ENCODE results near the gene GRAMD2B.

Gene GRAMD2B

GRCh38 chr5:126483156-126483555, 59.9 kb downstream of the GRAMD2B start:
- no peak for DNase-seq

- DNase-seq = no peak
These were observed 61.0 kb downstream of the GRAMD2B start for GRCh38 chr5:126484253-126484652.

DNA sequence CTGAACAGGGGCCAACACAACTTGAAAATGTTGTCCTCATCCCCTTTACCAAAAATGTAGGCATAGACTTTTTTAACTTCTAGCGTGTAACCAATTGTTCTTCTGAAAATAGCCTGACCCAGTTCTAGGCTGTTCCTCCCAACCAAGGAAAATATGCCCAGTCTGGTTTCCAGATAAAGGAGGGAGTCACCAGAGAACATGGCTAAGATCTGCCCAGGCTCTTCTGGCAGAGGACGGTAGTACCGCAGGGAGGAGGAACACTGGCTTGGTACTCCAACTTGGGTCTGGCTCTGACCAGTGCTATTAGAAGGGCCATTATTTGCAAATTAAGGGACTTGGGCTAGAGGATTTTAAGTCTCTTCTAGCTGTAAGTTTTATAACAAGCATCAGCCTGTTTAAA, 63.1 kb downstream of the GRAMD2B start:
- DNase-seq = no peak

GRCh38 chr5:126487596-126487995, 64.4 kb downstream of the GRAMD2B start:
- no peak for DNase-seq

DNA sequence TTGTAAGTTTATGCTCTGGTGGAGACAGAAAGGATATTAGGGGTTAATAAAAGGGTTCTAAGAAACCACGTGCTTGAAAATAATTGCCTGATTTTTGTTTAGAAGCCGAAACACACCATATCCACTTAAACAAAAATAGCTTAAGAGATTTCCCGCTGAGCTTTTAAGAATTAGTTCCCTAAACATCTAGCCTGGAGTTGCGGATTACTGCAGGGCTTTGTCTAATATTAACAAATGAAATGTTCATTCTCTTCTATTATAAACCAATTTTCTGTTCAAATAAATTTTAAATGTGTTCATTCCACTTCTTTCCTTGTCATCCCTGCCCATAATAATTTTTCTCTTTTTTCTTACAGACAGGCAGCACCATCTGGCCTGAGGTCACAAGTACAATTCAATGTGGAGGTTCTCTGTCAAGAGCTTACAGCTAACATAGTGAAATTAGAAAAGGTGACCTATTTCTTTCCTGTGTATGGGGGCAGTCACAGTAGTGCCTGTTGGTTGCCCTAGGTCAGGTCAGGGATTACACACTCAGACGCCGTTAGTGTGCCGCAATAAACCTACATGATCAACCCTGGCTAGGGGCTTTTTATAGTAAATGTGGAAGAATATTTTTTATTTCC, 65.3 kb downstream of the GRAMD2B start:
- no peak for DNase-seq

DNA sequence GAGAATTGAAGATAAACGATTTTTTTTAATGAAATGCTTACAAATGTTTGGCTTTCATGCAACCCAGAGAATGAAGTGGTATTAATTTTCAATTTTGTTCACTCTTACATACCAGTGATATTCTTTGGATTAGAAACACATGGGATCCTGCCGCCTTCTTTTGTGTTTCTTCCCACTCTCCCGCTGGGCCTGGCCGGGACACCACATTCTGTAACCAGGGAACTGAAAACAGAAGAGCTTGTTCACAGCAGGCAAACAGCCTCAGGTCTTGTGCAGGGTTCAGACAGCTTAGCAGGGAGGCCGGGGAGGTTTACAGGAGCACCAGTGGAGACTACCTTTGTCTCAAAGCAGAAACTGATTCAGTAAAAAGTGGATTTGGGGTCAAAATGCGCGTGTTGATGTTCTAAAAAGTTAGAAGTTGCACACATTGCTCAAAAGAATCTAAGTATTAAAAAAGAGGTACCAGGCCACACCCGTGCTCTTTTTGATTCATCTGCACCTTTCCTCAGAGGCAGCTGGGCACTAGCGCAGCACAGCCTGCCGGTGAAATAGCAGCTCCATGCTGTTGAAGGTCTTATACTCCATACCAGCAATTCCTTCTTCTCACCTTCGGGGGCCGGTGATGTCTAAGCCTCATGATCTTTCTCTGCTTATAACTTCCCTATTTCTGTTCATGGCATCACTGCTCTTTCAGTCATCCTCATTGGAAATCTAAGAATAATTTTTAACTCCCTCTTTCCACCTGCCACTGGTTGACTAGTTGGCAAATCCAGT, 67.1 kb downstream of the GRAMD2B start:
- no peak for DNase-seq

DNA sequence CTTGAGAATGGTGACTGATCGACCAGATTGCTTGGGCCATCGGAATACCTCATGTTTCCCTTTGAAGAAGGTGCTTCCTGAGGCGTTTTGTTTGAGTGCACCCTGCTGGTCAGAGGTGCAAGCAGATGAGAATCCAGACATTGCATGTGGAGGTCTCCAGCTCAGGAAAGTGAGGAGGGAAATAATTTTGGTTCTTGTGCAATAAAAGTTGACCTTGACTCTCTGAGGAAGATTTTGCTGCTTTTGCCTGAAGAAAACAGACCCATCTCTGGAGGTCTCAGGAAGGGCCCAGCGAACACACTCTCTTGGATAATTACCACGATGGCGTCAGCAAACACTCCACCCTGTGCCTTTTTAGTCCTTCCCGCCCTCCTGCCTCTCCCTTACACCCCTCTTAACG, 69.7 kb downstream of the GRAMD2B start:
- no peak for DNase-seq

DNA sequence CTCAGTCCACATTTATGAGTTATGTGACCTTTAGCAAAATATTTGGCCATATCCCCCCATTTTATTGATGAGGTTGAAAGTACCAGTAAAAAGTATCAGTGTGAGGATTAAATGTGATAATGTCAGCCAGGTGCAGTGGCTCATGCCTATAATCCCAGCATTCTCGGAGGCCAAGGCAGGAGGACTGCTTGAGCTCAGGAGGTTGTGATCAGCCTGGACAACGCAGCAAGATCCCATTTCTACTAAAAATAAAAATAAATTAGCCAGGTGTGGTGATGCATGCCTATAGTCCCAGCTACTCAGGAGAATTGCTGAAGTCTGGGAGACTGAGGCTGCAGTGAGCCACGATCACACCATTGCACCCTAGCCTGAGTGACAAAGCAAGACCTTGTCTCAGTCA, 71.2 kb downstream of the GRAMD2B start:
- no peak for DNase-seq

- no peak for DNase-seq
These were observed 74.3 kb downstream of the GRAMD2B start for GRCh38 chr5:126497506-126497905.

- DNase-seq = no peak
These were observed 76.1 kb downstream of the GRAMD2B start for GRCh38 chr5:126499278-126499677.

- DNase-seq = peak; percentile 29
These were observed 76.7 kb downstream of the GRAMD2B start for GRCh38 chr5:126499853-126500342.

DNA sequence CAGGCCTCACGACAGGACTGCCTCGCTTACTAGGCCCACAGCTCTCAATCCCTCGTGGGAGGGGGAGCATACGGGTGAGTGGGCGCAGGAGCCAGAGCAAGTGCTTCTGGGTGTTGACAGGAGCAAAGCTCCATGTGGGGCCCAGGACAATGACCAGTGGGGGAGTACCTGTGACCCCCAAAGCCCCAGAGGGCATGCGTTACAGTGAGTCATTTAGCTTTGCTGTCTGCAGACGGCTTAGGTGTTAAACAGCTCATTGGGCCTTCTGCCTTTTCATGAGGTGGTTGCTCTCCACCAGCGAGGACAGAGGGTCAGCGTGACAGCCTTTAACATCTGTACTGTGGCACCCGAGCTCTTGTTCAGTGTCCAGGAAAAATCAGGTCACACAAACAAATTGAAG, 78.2 kb downstream of the GRAMD2B start:
- DNase-seq = no peak

- no peak for DNase-seq
These were observed 80.4 kb downstream of the GRAMD2B start for GRCh38 chr5:126503602-126504104.

DNA sequence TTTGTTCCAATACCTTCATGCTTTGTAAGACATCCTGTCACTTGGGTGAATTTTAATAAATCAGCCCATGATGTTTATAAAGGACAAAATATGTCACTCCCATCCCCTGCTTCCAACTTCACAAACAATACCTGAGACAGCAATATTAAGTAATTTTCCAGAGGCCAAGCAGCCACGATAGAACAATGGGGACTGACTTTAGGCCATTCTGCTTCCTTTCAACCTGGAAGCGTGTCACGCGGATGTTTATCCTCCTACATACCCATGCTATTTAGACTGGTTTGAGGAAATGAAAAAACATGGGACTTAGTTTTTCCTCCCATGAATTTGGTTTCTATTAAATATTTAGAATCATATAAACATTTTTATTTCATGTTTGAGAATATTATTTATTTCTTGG, 82.9 kb downstream of the GRAMD2B start:
- DNase-seq = no peak

DNA sequence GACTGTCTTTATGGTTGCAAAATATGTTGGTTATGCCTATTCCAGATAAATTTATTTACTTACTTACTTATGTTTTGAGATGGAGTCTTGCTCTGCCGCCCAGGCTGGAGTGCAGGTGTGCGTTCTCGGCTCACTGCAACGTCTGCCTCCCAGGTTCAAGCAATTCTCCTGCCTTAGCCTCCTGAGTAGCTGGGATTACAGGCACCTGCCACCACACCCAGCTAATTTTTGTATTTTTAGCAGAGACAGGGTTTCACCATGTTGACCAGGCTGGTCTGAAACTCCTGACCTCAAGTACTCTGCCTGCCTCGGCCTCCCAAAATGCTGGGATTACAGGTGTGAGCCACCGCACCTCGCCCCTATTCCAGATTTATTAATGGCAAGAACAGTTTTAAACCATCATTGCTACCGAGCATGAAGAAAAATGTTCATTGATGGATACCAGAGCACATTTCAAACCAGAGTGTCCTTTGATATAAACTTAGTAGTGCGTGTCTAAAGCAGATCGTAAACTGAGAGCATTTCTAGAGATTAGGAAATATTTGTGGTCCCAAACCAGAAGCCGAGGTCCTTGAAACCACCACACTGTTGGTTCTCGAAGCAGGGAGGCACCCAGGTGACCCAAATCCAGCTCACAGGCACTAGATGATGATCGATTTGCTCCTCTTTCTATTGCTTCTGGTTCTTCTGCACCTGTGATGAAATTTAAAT, 85.2 kb downstream of the GRAMD2B start:
- no peak for DNase-seq

GRCh38 chr5:126508962-126509279, 85.7 kb downstream of the GRAMD2B start:
- no peak for DNase-seq

GRCh38 chr5:126509339-126509738, 86.1 kb downstream of the GRAMD2B start:
- no peak for DNase-seq

DNA sequence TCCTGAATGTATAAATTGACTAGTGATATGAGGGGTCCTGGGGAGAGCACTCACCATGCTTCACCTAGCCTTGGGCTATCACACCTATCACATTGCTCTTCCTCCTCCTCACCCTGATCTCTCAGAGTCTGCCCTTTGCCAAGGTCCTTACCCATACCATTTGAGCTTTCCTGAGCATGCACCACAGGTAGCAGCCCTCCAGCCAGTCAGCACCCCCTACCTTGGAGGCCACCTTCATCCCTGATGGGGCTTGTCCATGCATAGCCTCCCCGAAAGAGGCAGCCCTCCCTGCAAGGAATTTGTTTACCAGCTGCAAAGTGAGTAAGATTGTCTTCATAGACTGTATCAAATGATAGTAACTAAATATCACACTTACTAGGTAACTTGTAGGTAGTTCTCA, 88.8 kb downstream of the GRAMD2B start:
- no peak for DNase-seq

DNA sequence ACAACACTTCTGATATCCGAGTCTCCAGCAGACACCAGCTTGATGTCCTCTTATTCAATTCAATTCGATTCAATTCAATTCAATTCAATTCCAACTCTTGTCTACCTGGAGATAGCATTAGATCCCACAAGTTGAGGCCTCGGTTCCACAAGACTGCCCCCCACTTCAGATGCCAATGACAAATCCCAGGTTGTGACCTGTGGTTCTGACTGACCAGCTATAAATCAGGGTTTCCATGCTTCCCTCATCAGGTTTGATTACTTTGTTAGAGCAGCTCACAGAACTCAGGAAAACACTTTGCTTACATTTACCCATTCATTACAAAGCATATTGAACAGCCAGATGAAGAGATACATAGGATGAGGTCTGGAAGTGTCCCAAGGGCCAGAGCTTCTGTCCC, 89.2 kb downstream of the GRAMD2B start:
- DNase-seq = no peak

GRCh38 chr5:126513302-126513701, 90.1 kb downstream of the GRAMD2B start:
- no peak for DNase-seq

DNA sequence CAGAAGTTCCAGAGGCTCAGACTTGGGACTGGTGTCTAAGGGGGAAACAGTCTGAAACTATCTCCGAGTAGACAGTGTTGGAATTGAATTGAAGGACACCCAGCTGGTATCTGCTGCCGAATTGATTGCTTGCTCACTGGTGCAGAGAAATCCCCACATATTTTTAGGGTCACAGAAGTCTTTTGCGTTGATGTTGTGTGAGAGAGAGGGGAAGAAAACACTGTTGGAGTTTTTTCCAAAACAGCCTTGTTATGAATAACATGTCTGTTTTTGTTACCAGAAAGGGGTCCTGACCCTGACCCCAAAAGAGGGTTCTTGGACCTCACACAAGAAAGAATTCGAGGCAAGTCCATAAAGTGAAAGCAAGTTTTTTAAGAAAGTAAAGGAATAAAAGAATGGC, 90.5 kb downstream of the GRAMD2B start:
- DNase-seq = no peak

- no peak for DNase-seq
These were observed 90.9 kb downstream of the GRAMD2B start for GRCh38 chr5:126514131-126514557.

- no peak for DNase-seq
These were observed 91.4 kb downstream of the GRAMD2B start for GRCh38 chr5:126514558-126515141.
